K562 (cell line): Measurements from ENCODE around the gene NAV2. TPM values are rescaled to one million over a fixed set of nuclear protein-coding genes. Genes with fewer than 3 reads are reported as not detected.

Experiments used
- ATAC-seq: fragments of 200-7000 bp; cut with Tn5 transposase; 3 replicates; pipeline ENCODE4 v1.9.1; 2020; ENCODE audit warnings: moderate library complexity
- BruUV-seq: library from RNA; stranded (reverse); fragments of 400-500 nt; replicated peaks from 2 replicates; lab custom pipeline; 2021; lab: Mats Ljungman, UMichigan
- CTCF ChIA-PET: fragments of 300-600 bp; formaldehyde crosslinking; extraction: SDS; loops from one replicate; lab custom pipeline; 2021; ENCODE audit warnings: low intra/inter-chr PET ratio; lab: Yijun Ruan, JAX
- POLR2A ChIA-PET: fragments of 300-600, 350-650 bp; sonication (Branson Sonifier 250); formaldehyde crosslinking; extraction: SDS; loops from one replicate; lab custom pipeline; 2021; ENCODE audit warnings: antibody characterized with exemption, inconsistent platforms; lab: Yijun Ruan, JAX
- DNase-seq, 4 experiments: peaks; one replicate each; pipeline versions ENCODE4 v3.0.0 to v3.0.0-alpha.2; 2011 to 2018; ENCODE audit warnings: low spot score in 3 of 4, mixed read lengths in 3 of 4; ENCODE audit errors: extremely low read depth in 1 of 4
- FAIRE-seq: peaks from 2 replicates; lab custom pipeline; 2011; peaks lifted over from hg19 to GRCh38; lab: Jason Lieb, UNC
- H2AFZ ChIP-seq: 2 replicates; pipeline ENCODE4 v1.6.0; 2011; ENCODE audit warnings: low read depth, low read length, control low read depth, inconsistent platforms
- H3K27ac ChIP-seq: fragments of 200-600 bp; 3 replicates; pipeline ENCODE4 v1.8.0; 2011; ENCODE audit warnings: low read depth, mild to moderate bottlenecking, control low read depth, inconsistent platforms, low read length, moderate library complexity, mixed read lengths; ENCODE audit errors: extremely low read depth
- H3K27me3 ChIP-seq, 2 experiments: fragments of 300-600 bp in 1 of 2; 2 replicates in 1 of 2; 3 replicates in 1 of 2; pipeline versions ENCODE4 v1.6.0 to v1.8.0; 2011; ENCODE audit warnings: inconsistent platforms in 2 of 2, low read length in 2 of 2, mild to moderate bottlenecking in 1 of 2, mixed read lengths in 1 of 2, moderate library complexity in 1 of 2; ENCODE audit not compliant: control insufficient read depth in 2 of 2, insufficient read depth in 2 of 2
- H3K36me3 ChIP-seq: fragments of 300-600 bp; 3 replicates; pipeline ENCODE4 v1.8.0; 2011; ENCODE audit warnings: mild to moderate bottlenecking, low read length, inconsistent platforms; ENCODE audit not compliant: control insufficient read depth, insufficient read depth
- H3K4me1 ChIP-seq, 2 experiments: fragments of 200-600 bp in 1 of 2; replicated peaks in 1 of 2; 2 replicates in 1 of 2; 3 replicates in 1 of 2; pipeline versions ENCODE4 v1.5.1 to v1.8.0; 2011; ENCODE audit warnings: inconsistent platforms in 2 of 2, low read length in 2 of 2, mild to moderate bottlenecking in 1 of 2, mixed read lengths in 1 of 2, moderate library complexity in 1 of 2; ENCODE audit not compliant: control insufficient read depth in 2 of 2, insufficient read depth in 2 of 2
- H3K4me2 ChIP-seq: 2 replicates; pipeline ENCODE4 v1.6.1; 2011; ENCODE audit warnings: low read length, control low read depth, inconsistent platforms, mixed read lengths; ENCODE audit not compliant: insufficient read depth
- H3K4me3 ChIP-seq: fragments of 200-600 bp; sonication (generic), shearing (Covaris generic); 2 replicates; pipeline ENCODE4 v1.5.1; 2016; ENCODE audit warnings: control low read depth, inconsistent platforms
- H3K79me2 ChIP-seq: fragments of 200-600 bp; 3 replicates; pipeline ENCODE4 v1.8.0; 2011; ENCODE audit warnings: low read length, inconsistent platforms; ENCODE audit not compliant: control insufficient read depth, insufficient read depth
- H3K9ac ChIP-seq, 2 experiments: 2 replicates each; pipeline versions ENCODE4 v1.6.0 to v1.6.1; 2011; ENCODE audit warnings: low read depth in 2 of 2, low read length in 2 of 2, control low read depth in 1 of 2, inconsistent platforms in 1 of 2, mild to moderate bottlenecking in 1 of 2, mixed read lengths in 1 of 2; ENCODE audit not compliant: insufficient read depth in 1 of 2
- H3K9me1 ChIP-seq: one replicate; pipeline ENCODE4 v1.6.0; 2011; ENCODE audit warnings: inconsistent platforms, mild to moderate bottlenecking, low read length, moderate library complexity; ENCODE audit not compliant: control insufficient read depth, insufficient read depth
- H3K9me3 ChIP-seq: replicated peaks from 2 replicates; pipeline ENCODE4 v1.5.1; 2011; ENCODE audit warnings: low read depth, low read length, inconsistent platforms; ENCODE audit not compliant: control insufficient read depth, insufficient read depth
- H4K20me1 ChIP-seq: replicated peaks from 2 replicates; pipeline ENCODE4 v1.6.1; 2011; ENCODE audit warnings: low read length, inconsistent platforms, mixed read lengths; ENCODE audit not compliant: control insufficient read depth, insufficient read depth
- ARNT ChIP-seq, 2 experiments: fragments of 450-650 bp; IDR thresholded peaks; 2 replicates each; pipeline ENCODE4 v1.6.1; 2016; ENCODE audit warnings: mild to moderate bottlenecking in 1 of 2
- CBX3 ChIP-seq, 2 experiments: IDR thresholded peaks; 1 replicate in 1 of 2; 2 replicates in 1 of 2; pipeline ENCODE4 v1.6.1; 2012; ENCODE audit warnings: inconsistent platforms in 2 of 2, low read length in 2 of 2, borderline replicate concordance in 1 of 2, control low read depth in 1 of 2
- FOXO4 ChIP-seq: fragments of 450-650 bp; formaldehyde crosslinking; IDR thresholded peaks from 2 replicates; pipeline ENCODE4 v1.4.0; 2020; ENCODE audit warnings: mild to moderate bottlenecking, moderate library complexity
- KAT7 ChIP-seq: sonication (generic); formaldehyde crosslinking; IDR thresholded peaks from 2 replicates; pipeline ENCODE4 v1.8.0; 2022; ENCODE audit warnings: missing genetic modification reagents, mild to moderate bottlenecking, borderline replicate concordance
- MEF2D ChIP-seq: conservative IDR thresholded peaks from 2 replicates; pipeline ENCODE4 v1.6.1; 2016; ENCODE audit warnings: low read depth, missing genetic modification characterization, missing compliant biosample characterization
- POLR3A ChIP-seq: IDR thresholded peaks from 2 replicates; pipeline ENCODE4 v1.6.1; 2011; ENCODE audit warnings: borderline replicate concordance, mild to moderate bottlenecking, moderate library complexity; ENCODE audit not compliant: insufficient read length, insufficient read depth; ENCODE audit errors: extremely low read depth
- ZNF347 ChIP-seq: fragments of 450-650 bp; formaldehyde crosslinking; IDR thresholded peaks from 2 replicates; pipeline ENCODE4 v1.4.0; 2020; ENCODE audit warnings: low read depth, mild to moderate bottlenecking, moderate library complexity
- ZNF766 ChIP-seq: fragments of 200-800 bp; sonication (Bioruptor generic); conservative IDR thresholded peaks from 2 replicates; pipeline ENCODE4 v1.6.1; 2016; ENCODE audit warnings: missing genetic modification characterization, missing compliant biosample characterization
- WGBS: fragments of 100-300 bp; shearing (Covaris generic); methylation state at CpG from one replicate; pipeline ENCODE4 v1.1.6; 2016; ENCODE audit warnings: low coverage, mixed read lengths; ENCODE audit not compliant: insufficient coverage; ENCODE audit errors: missing lambda C conversion rate; 5-methylcytosine and 5-hydroxymethylcytosine counted together
- in situ Hi-C: fragments of 300-500 bp; cut with MboI; formaldehyde crosslinking; loops from 4 replicates; pipeline ENCODE4 v1.15.0; 2018; ENCODE audit warnings: inconsistent platforms, mixed read lengths
- intact Hi-C: fragments of 100-400 bp; cut with micrococcal nuclease; formaldehyde crosslinking; loops from 2 replicates; pipeline ENCODE4 v1.14.2; 2022
- polyA plus RNA-seq, 8 experiments: library from polyadenylated mRNA; depleted of rRNA in 4 of 8; stranded (reverse) in 5 of 8; unstranded in 3 of 8; fragments of >200 nt; fragmentation: Nextera tagmentation in 2 of 8; fragmentation: Illumina TruSeq in 1 of 8; extraction: Ambion mirVana in 2 of 8; extraction: Trizol in 1 of 8; gene quantifications; 2 replicates each; pipeline versions ENCODE4 v1.2.1 to v1.2.3, GENCODE V29; 2011 to 2014; ENCODE audit warnings: inconsistent platforms in 1 of 8, missing spikeins in 1 of 8
- total RNA-seq, 7 experiments: library from RNA; depleted of rRNA in 6 of 7; stranded (reverse); fragments of >200 nt in 6 of 7; fragmentation: Illumina TruSeq in 2 of 7; extraction: Trizol in 2 of 7; gene quantifications; 2 replicates each; pipeline versions ENCODE4 v1.2.1 to v1.2.3, GENCODE V29; 2011 to 2021; ENCODE audit warnings: low replicate concordance in 1 of 7
- TF ChIP-seq, protein P1 (sequence below), 2 experiments: IDR thresholded peaks; 2 replicates each; pipeline ENCODE4 v1.6.1; 2012; ENCODE audit warnings: improper control_type of control experiment in 2 of 2, low read depth in 2 of 2, low read length in 2 of 2, borderline replicate concordance in 1 of 2

NAV2 gene
- total and polyA plus RNA-seq, 9 of the 15 experiments (the other 6 are each of a cell fraction or from before 2014, with no cell fraction given), result 0.03 to 0.35 (median 0.05) TPM

DNA sequence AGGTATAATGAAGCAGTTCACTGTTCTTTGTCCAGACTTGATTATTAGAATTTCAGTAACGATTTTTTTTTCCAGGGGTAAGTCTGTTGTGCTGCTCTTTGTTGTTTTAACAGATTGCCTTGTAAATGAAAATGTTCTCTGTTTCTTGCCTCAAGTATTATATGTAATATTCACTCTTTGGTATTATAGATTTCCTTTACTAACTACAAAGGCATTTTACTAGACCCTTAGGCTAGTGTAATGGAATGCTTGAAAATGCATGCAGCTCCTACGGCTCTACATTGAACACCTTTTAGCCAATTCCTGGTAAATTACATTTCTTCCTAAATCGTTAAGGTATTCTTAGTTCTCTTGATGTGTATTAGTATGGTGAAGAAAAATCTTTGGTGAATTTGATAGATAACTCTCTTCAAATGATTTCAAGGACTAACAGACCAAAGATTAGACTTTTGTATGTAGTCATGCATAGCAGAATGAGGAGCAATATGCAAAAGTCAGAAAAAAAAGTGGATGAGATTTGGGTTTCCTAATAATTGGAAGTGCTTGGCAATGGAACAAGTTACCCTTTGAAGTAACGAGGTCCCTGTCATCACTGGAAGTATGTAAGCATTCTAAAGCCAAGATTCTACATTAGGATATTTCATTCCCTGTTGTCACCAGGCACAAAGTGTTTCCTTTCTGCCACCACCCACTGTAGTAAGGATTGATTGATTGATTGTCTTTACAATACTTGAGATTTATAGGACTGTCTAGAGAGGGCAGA is 334.6 kb downstream of the NAV2 start:
- Histone ChIP-seq H2AFZ (no peak overlapping the region), H3K27me3 (peaks cover 15 to 16% of the 10 kb centered on the region in 2 experiments; a peak in 4 of 5 replicates), H3K4me1 (peaks cover 0 to 9% of the 10 kb centered on the region in 2 experiments; a peak in 2 of 5 replicates), H3K4me3 (no peak overlapping the region), H3K9me1 (no peaks in the 10 kb centered on the region), H3K79me2 (no peaks in the 10 kb centered on the region), H3K36me3 (no peaks in the 10 kb centered on the region), H3K9ac (no peak overlapping the region), H3K9me3 (no peaks in the 10 kb centered on the region), H4K20me1 (no peaks in the 10 kb centered on the region), H3K27ac (no peak overlapping the region), H3K4me2 (no peak overlapping the region)
- no TSS peak for BruUV-seq
- no peak for DNase-seq
- 16% methylated on average over 4 of the region's 4 CpGs for WGBS
- intact Hi-C loops, result no loop called here
- no peak for FAIRE-seq
- TF ChIP-seq MEF2D, result no peak
- TF ChIP-seq KAT7 (CRISPR knock-in tag), result no peak
- TF ChIP-seq, protein P1, sequence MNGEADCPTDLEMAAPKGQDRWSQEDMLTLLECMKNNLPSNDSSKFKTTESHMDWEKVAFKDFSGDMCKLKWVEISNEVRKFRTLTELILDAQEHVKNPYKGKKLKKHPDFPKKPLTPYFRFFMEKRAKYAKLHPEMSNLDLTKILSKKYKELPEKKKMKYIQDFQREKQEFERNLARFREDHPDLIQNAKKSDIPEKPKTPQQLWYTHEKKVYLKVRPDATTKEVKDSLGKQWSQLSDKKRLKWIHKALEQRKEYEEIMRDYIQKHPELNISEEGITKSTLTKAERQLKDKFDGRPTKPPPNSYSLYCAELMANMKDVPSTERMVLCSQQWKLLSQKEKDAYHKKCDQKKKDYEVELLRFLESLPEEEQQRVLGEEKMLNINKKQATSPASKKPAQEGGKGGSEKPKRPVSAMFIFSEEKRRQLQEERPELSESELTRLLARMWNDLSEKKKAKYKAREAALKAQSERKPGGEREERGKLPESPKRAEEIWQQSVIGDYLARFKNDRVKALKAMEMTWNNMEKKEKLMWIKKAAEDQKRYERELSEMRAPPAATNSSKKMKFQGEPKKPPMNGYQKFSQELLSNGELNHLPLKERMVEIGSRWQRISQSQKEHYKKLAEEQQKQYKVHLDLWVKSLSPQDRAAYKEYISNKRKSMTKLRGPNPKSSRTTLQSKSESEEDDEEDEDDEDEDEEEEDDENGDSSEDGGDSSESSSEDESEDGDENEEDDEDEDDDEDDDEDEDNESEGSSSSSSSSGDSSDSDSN (IDR thresholded peaks at IDR 0.05; ENCODE audit: borderline replicate concordance in 1 of 2, low read depth in 2 of 2, low read length in 2 of 2), result no peak
- no peak for TF ChIP-seq ZNF347 (CRISPR knock-in tag)
- no peak for TF ChIP-seq ARNT (IDR thresholded peaks at IDR 0.05)
- no peak for TF ChIP-seq CBX3 (IDR thresholded peaks at IDR 0.05; ENCODE audit: borderline replicate concordance in 1 of 2, low read length in 2 of 2)
- TF ChIP-seq POLR3A, result no peak
- TF ChIP-seq ZNF766 (CRISPR knock-in tag), result no peak
- no peak for TF ChIP-seq FOXO4
- ATAC-seq, result no peak
- ChIA-PET POLR2A (no interaction called here), CTCF (no interaction called here)
- in situ Hi-C loops, result no loop called here
